Measurements from ENCODE around the gene RTP1.

RTP1 gene

GRCh38 chr3:187183903-187184302 is 13.4 kb upstream of the RTP1 start:
- TF ChIP-seq TAF1 (IDR thresholded peaks at IDR 0.05; ENCODE audit: borderline replicate concordance, insufficient read depth, low read length) (no peak), REST (IDR thresholded peaks at IDR 0.05; ENCODE audit: insufficient read depth in 1 of 2, low read depth in 2 of 2, low read length in 2 of 2) (no peak), POLR2AphosphoS5 (IDR thresholded peaks at IDR 0.05; ENCODE audit: low read depth, low read length) (no peak), SIN3A (IDR thresholded peaks at IDR 0.05; ENCODE audit: borderline replicate concordance, insufficient read depth, low read length) (no peak), FOXP2 (optimal IDR thresholded peaks at IDR 0.05; ENCODE audit: borderline replicate concordance, extremely low read depth, extremely low read length, insufficient read depth) (no peak)

- TF ChIP-seq SIN3A (IDR thresholded peaks at IDR 0.05; ENCODE audit: borderline replicate concordance, insufficient read depth, low read length) (no peak), FOXP2 (optimal IDR thresholded peaks at IDR 0.05; ENCODE audit: borderline replicate concordance, extremely low read depth, extremely low read length, insufficient read depth) (no peak), TAF1 (IDR thresholded peaks at IDR 0.05; ENCODE audit: borderline replicate concordance, insufficient read depth, low read length) (no peak), REST (IDR thresholded peaks at IDR 0.05; ENCODE audit: insufficient read depth in 1 of 2, low read depth in 2 of 2, low read length in 2 of 2) (no peak), POLR2AphosphoS5 (IDR thresholded peaks at IDR 0.05; ENCODE audit: low read depth, low read length) (no peak)
Observed at GRCh38 chr3:187185759-187186158, 11.5 kb upstream of the RTP1 start.

GRCh38 chr3:187186375-187186774 is 10.9 kb upstream of the RTP1 start:
- TF ChIP-seq FOXP2 (optimal IDR thresholded peaks at IDR 0.05; ENCODE audit: borderline replicate concordance, extremely low read depth, extremely low read length, insufficient read depth) (no peak), SIN3A (IDR thresholded peaks at IDR 0.05; ENCODE audit: borderline replicate concordance, insufficient read depth, low read length) (no peak), REST (IDR thresholded peaks at IDR 0.05; ENCODE audit: insufficient read depth in 1 of 2, low read depth in 2 of 2, low read length in 2 of 2) (no peak), TAF1 (IDR thresholded peaks at IDR 0.05; ENCODE audit: borderline replicate concordance, insufficient read depth, low read length) (no peak), POLR2AphosphoS5 (IDR thresholded peaks at IDR 0.05; ENCODE audit: low read depth, low read length) (no peak)

- TF ChIP-seq SIN3A (IDR thresholded peaks at IDR 0.05; ENCODE audit: borderline replicate concordance, insufficient read depth, low read length) (no peak), REST (IDR thresholded peaks at IDR 0.05; ENCODE audit: insufficient read depth in 1 of 2, low read depth in 2 of 2, low read length in 2 of 2) (no peak), POLR2AphosphoS5 (IDR thresholded peaks at IDR 0.05; ENCODE audit: low read depth, low read length) (no peak), FOXP2 (optimal IDR thresholded peaks at IDR 0.05; ENCODE audit: borderline replicate concordance, extremely low read depth, extremely low read length, insufficient read depth) (no peak), TAF1 (IDR thresholded peaks at IDR 0.05; ENCODE audit: borderline replicate concordance, insufficient read depth, low read length) (no peak)
Observed at GRCh38 chr3:187186801-187187421, 10.4 kb upstream of the RTP1 start.

Data from PFSK-1 (cell line).